SK-N-MC (cell line): ENCODE results near the gene ACP4.

Experiments
- EZH2 ChIP-seq: fragments of 200-600 bp; sonication (generic); IDR thresholded peaks from one replicate; pipeline ENCODE4 v1.6.1; 2017; ENCODE audit warnings: antibody characterized with exemption
- FOXP2 ChIP-seq: optimal IDR thresholded peaks from 2 replicates; pipeline ENCODE3; 2011; ENCODE audit warnings: mild to moderate bottlenecking, moderate library complexity; ENCODE audit not compliant: insufficient read depth; ENCODE audit errors: extremely low read length, control extremely low read depth
- POLR2AphosphoS5 ChIP-seq: IDR thresholded peaks from 2 replicates; pipeline ENCODE4 v1.6.1; 2012; ENCODE audit warnings: mild to moderate bottlenecking, low read depth, low read length, borderline replicate concordance

DNA sequence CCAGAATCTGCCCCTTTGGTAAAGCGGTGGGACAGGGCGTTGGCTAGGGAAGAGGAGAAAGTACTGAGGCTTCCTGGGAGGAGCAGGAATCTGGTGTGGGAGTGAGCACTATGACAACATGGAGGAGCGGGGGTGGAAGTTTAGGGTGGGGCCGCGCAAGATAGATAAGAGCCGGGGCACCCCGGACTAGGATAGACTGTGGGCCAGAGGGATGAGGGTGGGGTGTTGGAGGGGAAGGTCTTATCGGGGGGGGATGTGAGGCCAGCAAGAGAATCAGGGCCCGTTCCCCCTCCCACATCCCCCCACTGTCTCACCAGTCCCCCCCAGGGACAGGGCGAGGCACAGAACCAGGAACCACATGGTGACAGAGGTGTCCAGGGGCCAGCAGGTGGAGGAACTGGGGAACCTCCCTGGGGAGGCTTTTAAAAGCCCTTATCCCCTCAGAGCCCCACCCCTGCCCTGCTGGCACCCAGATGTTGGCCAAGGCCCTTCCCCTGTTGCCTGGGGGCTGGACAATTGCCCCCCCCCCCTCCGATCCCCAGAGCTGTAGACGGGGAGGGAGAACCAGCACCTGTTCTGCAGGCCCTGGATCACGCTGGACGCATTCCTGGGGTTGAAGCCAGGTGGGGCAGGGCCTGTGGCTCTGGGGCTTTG lies 33.3 kb downstream of the ACP4 start, which contains the start of gene KLK1:
- TF ChIP-seq EZH2 (no peak), POLR2AphosphoS5 (no peak), FOXP2 (no peak)
